Measurements from ENCODE around the gene LSM4.
A peak's percentile ranks its signal among the peaks of the same experiment; 100 is the strongest.

Gene LSM4

GRCh38 chr19:18306888-18307260 lies 16.0 kb downstream of the LSM4 start:
- no peak for TF ChIP-seq CTCF (IDR thresholded peaks at IDR 0.05; ENCODE audit: low read depth, low read length)
- peaks cover 24% of the 10 kb centered on the region for H3K4me1 ChIP-seq
- H3K27me3 ChIP-seq, result no peaks in the 10 kb centered on the region
- DNase-seq, result no peak
- peaks cover 56% of the 10 kb centered on the region for H3K36me3 ChIP-seq
- no peaks in the 10 kb centered on the region for H3K9me3 ChIP-seq
- no peak overlapping the region for H3K4me3 ChIP-seq (ENCODE audit: low read depth, low read length)

GRCh38 chr19:18306209-18306887 lies 16.5 kb downstream of the LSM4 start:
- H3K4me1 ChIP-seq, result peaks cover 24% of the 10 kb centered on the region
- H3K9me3 ChIP-seq, result no peaks in the 10 kb centered on the region

GRCh38 chr19:18304458-18305310 lies 18.2 kb downstream of the LSM4 start:
- TF ChIP-seq CTCF (IDR thresholded peaks at IDR 0.05; ENCODE audit: low read depth, low read length), result 0 out of 2 replicates have a peak, but pooled peaks have one; percentile 5
- DNase-seq, result peak; percentile 90
- H3K4me3 ChIP-seq (ENCODE audit: low read depth, low read length), result peak overlapping the region; percentile 43
- no peaks in the 10 kb centered on the region for H3K9me3 ChIP-seq
- H3K27me3 ChIP-seq, result no peaks in the 10 kb centered on the region
- H3K4me1 ChIP-seq, result peaks cover 24% of the 10 kb centered on the region
- peaks cover 37% of the 10 kb centered on the region for H3K36me3 ChIP-seq

More at GRCh38 chr19:18306209-18306887, 16.5 kb downstream of the LSM4 start:
- peaks cover 51% of the 10 kb centered on the region for H3K36me3 ChIP-seq
- H3K4me3 ChIP-seq (ENCODE audit: low read depth, low read length), result no peak overlapping the region
- no peaks in the 10 kb centered on the region for H3K27me3 ChIP-seq
- TF ChIP-seq CTCF (IDR thresholded peaks at IDR 0.05; ENCODE audit: low read depth, low read length), result no peak
- DNase-seq, result no peak

GRCh38 chr19:18304208-18304457 lies 18.7 kb downstream of the LSM4 start:
- Histone ChIP-seq H3K9me3 (no peaks in the 10 kb centered on the region), H3K4me1 (peaks cover 24% of the 10 kb centered on the region), H3K27me3 (no peaks in the 10 kb centered on the region), H3K4me3 (ENCODE audit: low read depth, low read length) (peak overlapping the region; percentile 43; the same call in 1 of the 2 replicates), H3K36me3 (peaks cover 32% of the 10 kb centered on the region)
- no peak for DNase-seq
- no peak for TF ChIP-seq CTCF (IDR thresholded peaks at IDR 0.05; ENCODE audit: low read depth, low read length)

- Histone ChIP-seq H3K9me3 (no peaks in the 10 kb centered on the region), H3K4me1 (peaks cover 24% of the 10 kb centered on the region), H3K27me3 (no peaks in the 10 kb centered on the region), H3K4me3 (ENCODE audit: low read depth, low read length) (no peak overlapping the region), H3K36me3 (peaks cover 9% of the 10 kb centered on the region)
- no peak for DNase-seq
- no peak for TF ChIP-seq CTCF (IDR thresholded peaks at IDR 0.05; ENCODE audit: low read depth, low read length)
Observed at GRCh38 chr19:18301718-18302111, 21.2 kb downstream of the LSM4 start.

Measured in BE2C (cell line).